Neuronal stem cell (in vitro differentiated cells): Measurements from ENCODE around the gene TRPM2.

ENCODE experiments used
- DNase-seq: peaks from one replicate; pipeline ENCODE4 v3.0.0-alpha.2; 2013; ENCODE audit warnings: low spot score
- H2AFZ ChIP-seq: one replicate; pipeline ENCODE4 v1.6.1; 2013; ENCODE audit warnings: mild to moderate bottlenecking, low read length, inconsistent platforms
- H2AK5ac ChIP-seq: 2 replicates; pipeline ENCODE4 v1.6.1; 2013; ENCODE audit warnings: low read depth, mild to moderate bottlenecking, inconsistent platforms, low read length, moderate library complexity, mixed read lengths
- H2BK120ac ChIP-seq: 2 replicates; pipeline ENCODE4 v1.6.1; 2013; ENCODE audit warnings: low read depth, mild to moderate bottlenecking, inconsistent platforms, low read length, moderate library complexity, mixed read lengths
- H2BK12ac ChIP-seq: one replicate; pipeline ENCODE4 v1.6.1; 2013; ENCODE audit warnings: low read length, inconsistent platforms
- H2BK15ac ChIP-seq: 2 replicates; pipeline ENCODE4 v1.6.1; 2013; ENCODE audit warnings: mild to moderate bottlenecking, low read length, inconsistent platforms, mixed read lengths
- H2BK5ac ChIP-seq: one replicate; pipeline ENCODE4 v1.6.1; 2013; ENCODE audit warnings: inconsistent platforms, mild to moderate bottlenecking, low read length, moderate library complexity
- H3K14ac ChIP-seq: one replicate; pipeline ENCODE4 v1.6.1; 2013; ENCODE audit warnings: low read length, inconsistent platforms
- H3K18ac ChIP-seq: 2 replicates; pipeline ENCODE4 v1.6.1; 2013; ENCODE audit warnings: low read length, inconsistent platforms
- H3K23ac ChIP-seq: 2 replicates; pipeline ENCODE4 v1.6.1; 2013; ENCODE audit warnings: low read depth, mild to moderate bottlenecking, mixed read lengths, low read length, inconsistent platforms; ENCODE audit not compliant: poor library complexity
- H3K27ac ChIP-seq: replicated peaks from 3 replicates; pipeline ENCODE4 v1.5.1; 2013; ENCODE audit warnings: low read length, inconsistent platforms
- H3K27me3 ChIP-seq, 3 experiments: 2 replicates each; pipeline ENCODE4 v1.6.1; 2013; ENCODE audit warnings: low read length in 3 of 3, mild to moderate bottlenecking in 2 of 3, inconsistent platforms in 1 of 3, low read depth in 1 of 3, mixed read lengths in 1 of 3, moderate library complexity in 1 of 3; ENCODE audit not compliant: control insufficient read depth in 3 of 3, insufficient read depth in 3 of 3
- H3K36me3 ChIP-seq, 2 donors: replicated peaks in 1 of 2; 2 replicates each; pipeline ENCODE4 v1.6.1; 2013; ENCODE audit warnings: low read length in 2 of 2; ENCODE audit not compliant: control insufficient read depth in 2 of 2, insufficient read depth in 2 of 2
- H3K4ac ChIP-seq: 2 replicates; pipeline ENCODE4 v1.6.1; 2013; ENCODE audit warnings: inconsistent platforms, mild to moderate bottlenecking, low read length, moderate library complexity
- H3K4me1 ChIP-seq, 2 donors: 1 replicate in 1 of 2; 2 replicates in 1 of 2; pipeline ENCODE4 v1.6.1; 2013; ENCODE audit warnings: low read length in 2 of 2, low read depth in 1 of 2; ENCODE audit not compliant: control insufficient read depth in 2 of 2, insufficient read depth in 1 of 2
- H3K4me2 ChIP-seq: one replicate; pipeline ENCODE4 v1.6.1; 2013; ENCODE audit warnings: mild to moderate bottlenecking, low read length, inconsistent platforms; ENCODE audit not compliant: insufficient read depth, poor library complexity, severe bottlenecking
- H3K4me3 ChIP-seq, 2 donors: 2 replicates each; pipeline ENCODE4 v1.5.1; 2013; ENCODE audit warnings: low read length in 2 of 2, mild to moderate bottlenecking in 2 of 2, inconsistent platforms in 1 of 2, moderate library complexity in 1 of 2
- H3K79me1 ChIP-seq: one replicate; pipeline ENCODE4 v1.6.1; 2013; ENCODE audit warnings: low read depth, mild to moderate bottlenecking, inconsistent platforms, low read length, moderate library complexity
- H3K9ac ChIP-seq: one replicate; pipeline ENCODE4 v1.6.1; 2013; ENCODE audit warnings: mild to moderate bottlenecking, low read depth, low read length, inconsistent platforms; ENCODE audit not compliant: poor library complexity
- H3K9me3 ChIP-seq, 2 donors: replicated peaks in 1 of 2; 2 replicates each; pipeline versions ENCODE3 to v1.6.1; 2013; ENCODE audit warnings: low read length in 2 of 2, mild to moderate bottlenecking in 2 of 2, inconsistent platforms in 1 of 2, low read depth in 1 of 2, mixed read lengths in 1 of 2, moderate library complexity in 1 of 2; ENCODE audit not compliant: control insufficient read depth in 2 of 2, insufficient read depth in 1 of 2
- H4K8ac ChIP-seq: one replicate; pipeline ENCODE4 v1.6.1; 2013; ENCODE audit warnings: low read depth, mild to moderate bottlenecking, inconsistent platforms, low read length, moderate library complexity
- H4K91ac ChIP-seq: one replicate; pipeline ENCODE4 v1.6.1; 2013; ENCODE audit warnings: low read length, low read depth, mild to moderate bottlenecking, inconsistent platforms; ENCODE audit not compliant: poor library complexity
- WGBS, 2 donors: extraction: QIAGEN DNeasy Blood & Tissue Kit; methylation state at CpG; one replicate each; pipeline ENCODE4 v1.1.7; 2013; ENCODE audit warnings: missing lambda C conversion rate in 2 of 2, mixed read lengths in 1 of 2; ENCODE audit not compliant: insufficient read length in 2 of 2, insufficient replicate concordance in 1 of 2; ENCODE audit errors: extremely low coverage in 2 of 2; 5-methylcytosine and 5-hydroxymethylcytosine counted together

The TRPM2 gene

DNA sequence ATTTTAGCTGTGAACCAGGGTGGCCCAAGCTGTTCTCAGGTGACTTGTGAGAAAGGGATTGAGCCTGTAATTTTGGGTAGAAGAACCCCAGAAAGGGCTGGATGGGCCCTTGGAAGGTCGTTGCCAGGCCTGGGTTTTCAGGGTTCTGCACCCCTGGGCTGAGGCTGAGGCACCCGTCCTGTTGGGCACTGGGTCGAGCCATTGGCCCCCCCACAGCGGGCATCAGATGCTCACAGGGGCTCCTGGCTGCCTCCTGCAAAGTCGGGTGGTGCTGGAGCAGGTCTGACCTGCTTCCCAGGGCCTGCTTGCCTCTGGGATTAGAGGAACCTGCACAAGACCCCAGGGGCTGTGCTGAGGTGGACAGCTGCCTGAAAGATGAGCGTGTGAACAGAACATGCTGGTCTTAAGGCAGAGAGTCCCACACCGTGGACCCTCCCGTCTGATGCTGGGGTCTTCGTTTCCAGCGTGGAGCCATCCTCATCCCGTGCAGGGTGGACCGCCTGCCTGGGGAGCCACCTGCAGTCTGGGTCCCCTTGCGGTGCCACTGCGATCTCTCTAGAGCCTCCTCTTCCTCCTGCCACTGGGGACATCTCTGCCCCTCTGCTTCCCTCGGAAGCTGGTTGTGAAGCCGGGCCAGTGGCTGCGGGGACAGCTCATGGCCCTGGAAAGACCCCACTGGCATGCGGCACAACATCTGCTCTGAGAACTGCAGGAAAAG is 1.7 kb upstream of the TRPM2 start:
- H2BK5ac ChIP-seq = peak overlapping the region; percentile 62
- no peak overlapping the region for H3K18ac ChIP-seq
- no peak overlapping the region for H3K27ac ChIP-seq
- peak overlapping the region; percentile 12 for H3K14ac ChIP-seq
- H2BK15ac ChIP-seq = no peak overlapping the region
- no peak overlapping the region for H2BK12ac ChIP-seq
- peak overlapping the region; percentile 52 for H3K23ac ChIP-seq
- DNase-seq = no peak
- H4K91ac ChIP-seq = no peak overlapping the region
- H3K4me1 ChIP-seq = peaks cover 0 to 3% of the 10 kb centered on the region in 2 donors
- H2AFZ ChIP-seq = no peak overlapping the region
- H3K4me3 ChIP-seq = no peak overlapping the region
- H2AK5ac ChIP-seq = peak overlapping the region; percentile 54
- no peak overlapping the region for H3K4me2 ChIP-seq
- H3K79me1 ChIP-seq = peaks cover 2% of the 10 kb centered on the region
- H3K4ac ChIP-seq = no peak overlapping the region
- H3K9me3 ChIP-seq = no peaks in the 10 kb centered on the region
- no peak overlapping the region for H4K8ac ChIP-seq
- WGBS, 2 donors = no CpG with 5 or more reads among the region's 18 CpGs
- no peak overlapping the region for H2BK120ac ChIP-seq
- H3K9ac ChIP-seq = no peak overlapping the region
- H3K27me3 ChIP-seq = peaks cover 2 to 28% (median 8%) of the 10 kb centered on the region in 3 experiments
- H3K36me3 ChIP-seq = no peaks in the 10 kb centered on the region

DNA sequence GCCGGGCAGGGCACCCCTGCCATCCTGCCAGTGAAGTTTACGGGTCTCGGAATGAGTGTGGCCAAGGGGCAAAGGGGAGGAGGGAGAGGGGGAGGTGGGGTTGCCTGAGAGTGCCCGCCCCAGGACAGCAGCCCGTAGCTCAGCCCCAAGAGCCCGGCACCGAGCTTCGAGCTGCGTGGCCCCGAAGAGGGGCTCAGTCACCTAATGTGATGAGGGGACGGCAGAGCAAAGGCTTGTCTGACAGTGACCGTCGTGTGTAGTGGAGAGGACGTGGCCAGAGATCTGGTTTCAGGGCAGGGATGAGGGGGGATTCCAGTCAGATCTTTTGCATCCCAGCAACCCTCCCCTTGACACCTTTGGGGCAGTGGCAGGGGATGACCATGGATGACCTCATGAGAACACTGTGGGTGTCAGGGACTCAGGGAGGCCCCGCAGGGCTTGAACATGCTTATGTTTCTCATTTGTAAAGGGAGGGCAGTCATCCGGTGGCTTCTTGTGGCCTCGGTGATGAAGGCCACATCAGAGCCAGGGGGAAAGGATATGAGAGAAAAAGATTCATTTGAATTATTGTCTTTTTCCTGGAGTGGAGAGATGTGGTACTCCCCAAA is 1.1 kb upstream of the TRPM2 start:
- Histone ChIP-seq H3K4ac (no peak overlapping the region), H3K18ac (no peak overlapping the region), H3K23ac (no peak overlapping the region), H2BK5ac (peak overlapping the region; percentile 62), H2AK5ac (peak overlapping the region; percentile 54), H3K14ac (peak overlapping the region; percentile 12), H4K8ac (no peak overlapping the region), H3K79me1 (peaks cover 2% of the 10 kb centered on the region), H3K27ac (no peak overlapping the region), H4K91ac (no peak overlapping the region), H3K4me3 (no peak overlapping the region), H2AFZ (no peak overlapping the region), H3K9ac (no peak overlapping the region), H3K36me3 (no peaks in the 10 kb centered on the region), H3K9me3 (no peaks in the 10 kb centered on the region), H3K4me2 (no peak overlapping the region), H3K4me1 (peaks cover 0 to 9% of the 10 kb centered on the region in 2 donors), H2BK12ac (no peak overlapping the region), H3K27me3 (peaks cover 2 to 28% (median 4%) of the 10 kb centered on the region in 3 experiments), H2BK120ac (no peak overlapping the region), H2BK15ac (no peak overlapping the region)
- WGBS, 2 donors = no CpG with 5 or more reads among the region's 17 CpGs
- DNase-seq = no peak

- no peak overlapping the region for H2BK15ac ChIP-seq
- DNase-seq = no peak
- no peak overlapping the region for H2BK120ac ChIP-seq
- H3K79me1 ChIP-seq = peaks cover 2% of the 10 kb centered on the region
- H3K36me3 ChIP-seq = no peaks in the 10 kb centered on the region
- H3K4me2 ChIP-seq = no peak overlapping the region
- H3K9ac ChIP-seq = no peak overlapping the region
- no peak overlapping the region for H3K4me3 ChIP-seq
- peaks cover 0 to 10% of the 10 kb centered on the region in 2 donors for H3K4me1 ChIP-seq
- H2BK12ac ChIP-seq = no peak overlapping the region
- H3K9me3 ChIP-seq = no peaks in the 10 kb centered on the region
- H2AFZ ChIP-seq = no peak overlapping the region
- peaks cover under 1 to 25% (median 2%) of the 10 kb centered on the region in 3 experiments for H3K27me3 ChIP-seq
- H2BK5ac ChIP-seq = no peak overlapping the region
- H3K18ac ChIP-seq = peak overlapping the region; percentile 36
- no peak overlapping the region for H3K14ac ChIP-seq
- no peak overlapping the region for H4K91ac ChIP-seq
- H3K4ac ChIP-seq = no peak overlapping the region
- H3K27ac ChIP-seq = no peak overlapping the region
- H4K8ac ChIP-seq = no peak overlapping the region
- no peak overlapping the region for H3K23ac ChIP-seq
- no peak overlapping the region for H2AK5ac ChIP-seq
- WGBS, 2 donors = no CpG with 5 or more reads among the region's 8 CpGs
These were observed 582 bp downstream of the TRPM2 start for GRCh38 chr21:44354001-44354405.
